HepG2 (cell line): Measurements from ENCODE around the gene SOCS1. TPM values are rescaled to one million over a fixed set of nuclear protein-coding genes. Genes with fewer than 3 reads are reported as not detected.

Source experiments
- CEBPB ChIP-seq: IDR thresholded peaks from 2 replicates; pipeline ENCODE4 v1.6.1; 2011; ENCODE audit warnings: low read depth, low read length, improper control_type of control experiment, borderline replicate concordance
- ETV6 ChIP-seq: sonication (generic); formaldehyde crosslinking; conservative IDR thresholded peaks from 2 replicates; pipeline ENCODE4 v1.4.0; 2020; ENCODE audit warnings: missing genetic modification reagents
- FOXK1 ChIP-seq: sonication (generic); formaldehyde crosslinking; IDR thresholded peaks from 2 replicates; pipeline ENCODE4 v1.4.0; 2020; ENCODE audit warnings: low read depth, missing genetic modification reagents, borderline replicate concordance
- FOXO1 ChIP-seq: sonication (generic); formaldehyde crosslinking; IDR thresholded peaks from 2 replicates; pipeline ENCODE4 v1.4.0; 2020; ENCODE audit warnings: missing genetic modification reagents
- HDAC1 ChIP-seq: sonication (generic); formaldehyde crosslinking; IDR thresholded peaks from 2 replicates; pipeline ENCODE4 v1.5.1; 2020; ENCODE audit warnings: mild to moderate bottlenecking, missing genetic modification reagents
- MED8 ChIP-seq: sonication (generic); formaldehyde crosslinking; IDR thresholded peaks from 2 replicates; pipeline ENCODE4 v1.8.1; 2023; ENCODE audit warnings: mild to moderate bottlenecking, missing genetic modification reagents; ENCODE audit not compliant: insufficient replicate concordance
- SATB2 ChIP-seq: sonication (generic); formaldehyde crosslinking; IDR thresholded peaks from 2 replicates; pipeline ENCODE4 v1.5.0; 2020; ENCODE audit warnings: missing genetic modification reagents
- SETDB1 ChIP-seq: sonication (generic); formaldehyde crosslinking; IDR thresholded peaks from 2 replicates; pipeline ENCODE4 v1.5.1; 2020; ENCODE audit warnings: missing genetic modification reagents, mild to moderate bottlenecking, borderline replicate concordance
- STAT5B ChIP-seq: sonication (generic); formaldehyde crosslinking; IDR thresholded peaks from 2 replicates; pipeline ENCODE4 v1.4.0; 2020; ENCODE audit warnings: missing genetic modification reagents
- TFAP4 ChIP-seq: sonication (generic); IDR thresholded peaks from 2 replicates; pipeline ENCODE4 v1.6.1; 2016; ENCODE audit warnings: low read depth, borderline replicate concordance
- YEATS4 ChIP-seq: sonication (generic); formaldehyde crosslinking; IDR thresholded peaks from 2 replicates; pipeline ENCODE4 v1.4.0; 2020; ENCODE audit warnings: missing genetic modification reagents, borderline replicate concordance
- ZNF124 ChIP-seq: sonication (generic); formaldehyde crosslinking; IDR thresholded peaks from 2 replicates; pipeline ENCODE4 v1.4.0; 2020; ENCODE audit warnings: missing genetic modification reagents
- ZNF260 ChIP-seq: sonication (generic); formaldehyde crosslinking; IDR thresholded peaks from 2 replicates; pipeline ENCODE4 v1.4.0; 2020; ENCODE audit warnings: missing genetic modification reagents, low read depth, mild to moderate bottlenecking, borderline replicate concordance
- ZNF678 ChIP-seq: sonication (generic); formaldehyde crosslinking; IDR thresholded peaks from 2 replicates; pipeline ENCODE4 v1.4.0; 2020; ENCODE audit warnings: mild to moderate bottlenecking, missing genetic modification reagents
- ZNF737 ChIP-seq: sonication (generic); formaldehyde crosslinking; IDR thresholded peaks from 2 replicates; pipeline ENCODE4 v1.5.0; 2020; ENCODE audit warnings: missing genetic modification reagents, mild to moderate bottlenecking, borderline replicate concordance
- polyA plus RNA-seq, 8 experiments: library from polyadenylated mRNA; depleted of rRNA in 3 of 8; stranded (reverse) in 7 of 8; unstranded in 1 of 8; fragments of >200 nt; fragmentation: Illumina TruSeq in 4 of 8; extraction: Trizol in 4 of 8; gene quantifications; 2 replicates each; pipeline versions ENCODE4 v1.2.1 to v1.2.3, GENCODE V29; 2011 to 2016; ENCODE audit warnings: low read depth in 4 of 8, missing spikeins in 1 of 8, mixed read lengths in 1 of 8; ENCODE audit not compliant: insufficient read depth in 1 of 8
- total RNA-seq, 5 experiments: library from RNA; depleted of rRNA; stranded (reverse); fragments of >200 nt; fragmentation: Illumina TruSeq; extraction: Trizol; gene quantifications; 2 replicates each; pipeline ENCODE4 v1.2.3, GENCODE V29; 2016; ENCODE audit warnings: low read depth in 1 of 5
- TF ChIP-seq, protein P1 (sequence below): IDR thresholded peaks from 2 replicates; pipeline ENCODE4 v1.6.1; 2012; ENCODE audit warnings: low read depth, low read length, improper control_type of control experiment
- TF ChIP-seq, protein P2 (sequence below): sonication (generic); formaldehyde crosslinking; IDR thresholded peaks from 2 replicates; pipeline ENCODE4 v1.8.1; 2023; ENCODE audit warnings: mild to moderate bottlenecking, missing genetic modification reagents
- TF ChIP-seq, protein P3 (sequence below): sonication (generic); formaldehyde crosslinking; IDR thresholded peaks from 2 replicates; pipeline ENCODE4 v1.5.1; 2020; ENCODE audit warnings: missing genetic modification reagents, mild to moderate bottlenecking, borderline replicate concordance
- TF ChIP-seq, protein P4 (sequence below): sonication (generic); formaldehyde crosslinking; IDR thresholded peaks from 2 replicates; pipeline ENCODE4 v1.5.0; 2020; ENCODE audit warnings: missing genetic modification reagents

SOCS1 gene
- total and polyA plus RNA-seq, 2 of the 13 experiments (the other 11 are each of a cell fraction or from before 2014, with no cell fraction given), result 5.3 to 6.3 TPM

DNA sequence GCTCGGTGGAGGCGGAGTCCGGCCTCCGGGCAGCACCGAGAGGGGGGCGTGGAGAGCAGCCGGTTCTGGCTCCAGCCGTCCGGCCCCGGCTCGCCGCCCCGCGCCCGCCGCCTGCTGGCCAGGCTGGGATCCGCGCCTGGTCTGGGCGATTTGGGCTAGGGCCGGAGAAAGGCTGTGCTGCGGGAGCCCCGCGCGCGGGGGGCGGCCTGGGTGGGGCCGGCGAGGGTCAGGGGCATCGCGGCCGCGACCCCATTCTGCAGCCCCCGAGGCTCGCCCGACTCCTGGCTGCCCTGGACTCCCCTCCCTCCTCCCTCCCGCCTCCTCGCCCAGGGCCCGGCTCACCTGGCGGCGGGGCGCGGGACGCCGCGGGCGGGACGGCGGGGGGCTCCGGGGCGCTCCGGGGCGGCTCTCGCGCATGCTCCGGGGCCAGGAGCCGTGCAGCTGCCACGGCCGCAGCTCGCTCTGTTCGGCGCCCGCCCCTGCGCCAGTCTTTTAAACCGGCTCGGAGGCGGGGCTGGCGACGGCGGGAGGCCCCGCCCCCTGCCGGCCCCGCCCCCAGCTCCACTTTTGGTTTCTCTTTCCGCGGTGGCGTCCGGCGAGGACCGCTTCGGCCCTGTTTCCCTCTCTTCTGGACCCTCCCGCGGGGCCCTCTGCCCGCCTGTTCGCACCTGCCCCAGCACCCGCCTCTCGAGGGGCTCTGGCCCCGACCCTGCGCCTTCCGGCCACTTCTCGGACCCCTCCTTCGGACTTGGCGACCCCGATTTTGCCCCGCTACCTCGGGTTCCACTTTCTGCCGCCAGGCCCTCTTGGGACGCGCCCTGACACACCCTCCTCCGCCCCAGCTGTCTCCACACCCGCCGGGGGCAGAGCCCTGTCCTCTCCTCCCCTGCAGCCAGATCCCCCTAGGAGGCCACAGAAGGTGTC, at the start of gene SOCS1 (continued):
- peak; percentile 57 for TF ChIP-seq HDAC1 (CRISPR knock-in tag)
- no peak; the same call in 1 of the 2 replicates for TF ChIP-seq FOXO1
- no peak for TF ChIP-seq ZNF737 (CRISPR knock-in tag)
- TF ChIP-seq, protein P1, sequence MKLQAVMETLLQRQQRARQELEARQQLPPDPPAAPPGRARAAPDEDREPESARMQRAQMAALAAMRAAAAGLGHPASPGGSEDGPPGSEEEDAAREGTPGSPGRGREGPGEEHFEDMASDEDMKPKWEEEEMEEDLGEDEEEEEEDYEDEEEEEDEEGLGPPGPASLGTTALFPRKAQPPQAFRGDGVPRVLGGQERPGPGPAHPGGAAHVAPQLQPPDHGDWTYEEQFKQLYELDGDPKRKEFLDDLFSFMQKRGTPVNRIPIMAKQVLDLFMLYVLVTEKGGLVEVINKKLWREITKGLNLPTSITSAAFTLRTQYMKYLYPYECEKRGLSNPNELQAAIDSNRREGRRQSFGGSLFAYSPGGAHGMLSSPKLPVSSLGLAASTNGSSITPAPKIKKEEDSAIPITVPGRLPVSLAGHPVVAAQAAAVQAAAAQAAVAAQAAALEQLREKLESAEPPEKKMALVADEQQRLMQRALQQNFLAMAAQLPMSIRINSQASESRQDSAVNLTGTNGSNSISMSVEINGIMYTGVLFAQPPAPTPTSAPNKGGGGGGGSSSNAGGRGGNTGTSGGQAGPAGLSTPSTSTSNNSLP, result no peak
- TF ChIP-seq, protein P2, sequence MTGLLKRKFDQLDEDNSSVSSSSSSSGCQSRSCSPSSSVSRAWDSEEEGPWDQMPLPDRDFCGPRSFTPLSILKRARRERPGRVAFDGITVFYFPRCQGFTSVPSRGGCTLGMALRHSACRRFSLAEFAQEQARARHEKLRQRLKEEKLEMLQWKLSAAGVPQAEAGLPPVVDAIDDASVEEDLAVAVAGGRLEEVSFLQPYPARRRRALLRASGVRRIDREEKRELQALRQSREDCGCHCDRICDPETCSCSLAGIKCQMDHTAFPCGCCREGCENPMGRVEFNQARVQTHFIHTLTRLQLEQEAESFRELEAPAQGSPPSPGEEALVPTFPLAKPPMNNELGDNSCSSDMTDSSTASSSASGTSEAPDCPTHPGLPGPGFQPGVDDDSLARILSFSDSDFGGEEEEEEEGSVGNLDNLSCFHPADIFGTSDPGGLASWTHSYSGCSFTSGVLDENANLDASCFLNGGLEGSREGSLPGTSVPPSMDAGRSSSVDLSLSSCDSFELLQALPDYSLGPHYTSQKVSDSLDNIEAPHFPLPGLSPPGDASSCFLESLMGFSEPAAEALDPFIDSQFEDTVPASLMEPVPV, result peak; percentile 87
- TF ChIP-seq ETV6, result peak; percentile 94
- TF ChIP-seq, protein P3, sequence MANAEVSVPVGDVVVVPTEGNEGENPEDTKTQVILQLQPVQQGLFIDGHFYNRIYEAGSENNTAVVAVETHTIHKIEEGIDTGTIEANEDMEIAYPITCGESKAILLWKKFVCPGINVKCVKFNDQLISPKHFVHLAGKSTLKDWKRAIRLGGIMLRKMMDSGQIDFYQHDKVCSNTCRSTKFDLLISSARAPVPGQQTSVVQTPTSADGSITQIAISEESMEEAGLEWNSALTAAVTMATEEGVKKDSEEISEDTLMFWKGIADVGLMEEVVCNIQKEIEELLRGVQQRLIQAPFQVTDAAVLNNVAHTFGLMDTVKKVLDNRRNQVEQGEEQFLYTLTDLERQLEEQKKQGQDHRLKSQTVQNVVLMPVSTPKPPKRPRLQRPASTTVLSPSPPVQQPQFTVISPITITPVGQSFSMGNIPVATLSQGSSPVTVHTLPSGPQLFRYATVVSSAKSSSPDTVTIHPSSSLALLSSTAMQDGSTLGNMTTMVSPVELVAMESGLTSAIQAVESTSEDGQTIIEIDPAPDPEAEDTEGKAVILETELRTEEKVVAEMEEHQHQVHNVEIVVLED (CRISPR knock-in tag), result no peak
- no peak for TF ChIP-seq CEBPB
- TF ChIP-seq, protein P4, sequence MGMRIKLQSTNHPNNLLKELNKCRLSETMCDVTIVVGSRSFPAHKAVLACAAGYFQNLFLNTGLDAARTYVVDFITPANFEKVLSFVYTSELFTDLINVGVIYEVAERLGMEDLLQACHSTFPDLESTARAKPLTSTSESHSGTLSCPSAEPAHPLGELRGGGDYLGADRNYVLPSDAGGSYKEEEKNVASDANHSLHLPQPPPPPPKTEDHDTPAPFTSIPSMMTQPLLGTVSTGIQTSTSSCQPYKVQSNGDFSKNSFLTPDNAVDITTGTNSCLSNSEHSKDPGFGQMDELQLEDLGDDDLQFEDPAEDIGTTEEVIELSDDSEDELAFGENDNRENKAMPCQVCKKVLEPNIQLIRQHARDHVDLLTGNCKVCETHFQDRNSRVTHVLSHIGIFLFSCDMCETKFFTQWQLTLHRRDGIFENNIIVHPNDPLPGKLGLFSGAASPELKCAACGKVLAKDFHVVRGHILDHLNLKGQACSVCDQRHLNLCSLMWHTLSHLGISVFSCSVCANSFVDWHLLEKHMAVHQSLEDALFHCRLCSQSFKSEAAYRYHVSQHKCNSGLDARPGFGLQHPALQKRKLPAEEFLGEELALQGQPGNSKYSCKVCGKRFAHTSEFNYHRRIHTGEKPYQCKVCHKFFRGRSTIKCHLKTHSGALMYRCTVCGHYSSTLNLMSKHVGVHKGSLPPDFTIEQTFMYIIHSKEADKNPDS (CRISPR knock-in tag), result no peak
- TF ChIP-seq YEATS4 (CRISPR knock-in tag), result peak; percentile 85
- TF ChIP-seq TFAP4, result peak; percentile 93
- TF ChIP-seq STAT5B, result 0 out of 2 replicates have a peak, but pooled peaks have one; percentile 51
- TF ChIP-seq ZNF260, result no peak
- peak; percentile 93; the same call in 1 of the 2 replicates for TF ChIP-seq SATB2 (CRISPR knock-in tag)
- peak; percentile 59; the same call in 1 of the 2 replicates for TF ChIP-seq FOXK1 (CRISPR knock-in tag)
- no peak for TF ChIP-seq SETDB1
- TF ChIP-seq ZNF124 (CRISPR knock-in tag), result peak; percentile 56
- TF ChIP-seq ZNF678 (CRISPR knock-in tag), result no peak
- TF ChIP-seq MED8 (CRISPR knock-in tag), result peak; percentile 61
